Caco-2 (cell line): Measurements from ENCODE around the gene OSBPL8. TPM values are rescaled to one million over a fixed set of nuclear protein-coding genes. Genes with fewer than 3 reads are reported as not detected.
"Not testable (repeated sequence)": the region's sequence is repeated elsewhere in the genome, so short reads cannot be mapped to it uniquely, and the experiment has no call there.

Experiments used
- BruUV-seq: library from RNA; stranded (reverse); fragments of 400-500 nt; replicated peaks from 2 replicates; lab custom pipeline; 2021; lab: Mats Ljungman, UMichigan
- CTCF ChIA-PET: fragments of 300-600 bp; sonication (Branson Sonifier 250); formaldehyde crosslinking; loops from one replicate; lab custom pipeline; 2022; ENCODE audit warnings: antibody characterized with exemption; lab: Charles Lee
- POLR2A ChIA-PET: fragments of 300-600 bp; sonication (Branson Sonifier 250); formaldehyde crosslinking; loops from one replicate; lab custom pipeline; 2022; ENCODE audit warnings: antibody characterized with exemption; lab: Charles Lee
- DNase-seq, 2 experiments: peaks; one replicate each; pipeline versions ENCODE4 v3.0.0 to v3.0.0-alpha.2; 2020 to 2022
- H3K27me3 ChIP-seq: replicated peaks from 2 replicates; pipeline ENCODE4 v1.6.0; 2011; ENCODE audit warnings: low read length; ENCODE audit not compliant: control insufficient read depth, insufficient read depth
- H3K36me3 ChIP-seq: 2 replicates; pipeline ENCODE4 v1.5.1; 2011; ENCODE audit warnings: low read length; ENCODE audit not compliant: control insufficient read depth, insufficient read depth
- H3K4me1 ChIP-seq: fragments of 250-450 bp; sonication (Bioruptor Pico); 2 replicates; pipeline ENCODE4 v1.5.1; 2020; ENCODE audit warnings: mild to moderate bottlenecking
- H3K4me3 ChIP-seq: 2 replicates; pipeline ENCODE4 v1.5.1; 2011; ENCODE audit warnings: low read depth, mild to moderate bottlenecking, control low read depth, low read length
- H3K9me3 ChIP-seq: fragments of 250-450 bp; sonication (Bioruptor Pico); 2 replicates; pipeline ENCODE4 v1.5.1; 2020; ENCODE audit warnings: mild to moderate bottlenecking, moderate library complexity
- H3K27ac Mint-ChIP-seq: one replicate; pipeline ENCODE4 v1.8.0; 2022; ENCODE audit warnings: mixed read lengths; ENCODE audit not compliant: unreplicated experiment
- H3K27me3 Mint-ChIP-seq: one replicate; pipeline ENCODE4 v1.8.0; 2022; ENCODE audit warnings: mixed read lengths; ENCODE audit not compliant: insufficient read depth, unreplicated experiment
- H3K36me3 Mint-ChIP-seq: one replicate; pipeline ENCODE4 v1.8.0; 2022; ENCODE audit warnings: mild to moderate bottlenecking, mixed read lengths; ENCODE audit not compliant: insufficient read depth, unreplicated experiment
- H3K4me1 Mint-ChIP-seq: one replicate; pipeline ENCODE4 v1.8.0; 2022; ENCODE audit warnings: low read depth, mixed read lengths; ENCODE audit not compliant: unreplicated experiment
- H3K4me3 Mint-ChIP-seq: one replicate; pipeline ENCODE4 v1.8.0; 2022; ENCODE audit warnings: mild to moderate bottlenecking, moderate library complexity, mixed read lengths; ENCODE audit not compliant: unreplicated experiment
- H3K9me3 Mint-ChIP-seq: one replicate; pipeline ENCODE4 v1.8.0; 2022; ENCODE audit warnings: mixed read lengths; ENCODE audit not compliant: unreplicated experiment
- intact Hi-C: fragments of 100-400 bp; cut with micrococcal nuclease; formaldehyde crosslinking; loops from one replicate; pipeline ENCODE4 v1.10.0; 2022; ENCODE audit not compliant: unreplicated experiment
- total RNA-seq: library from RNA; stranded (reverse); gene quantifications from 2 replicates; pipeline ENCODE4 v1.2.3, GENCODE V29; 2022
- TF ChIP-seq, protein P1 (sequence below), 2 experiments: fragments of 200-600 bp in 1 of 2; IDR thresholded peaks; 1 replicate in 1 of 2; 2 replicates in 1 of 2; pipeline versions ENCODE4 v1.5.1 to v1.8.0; 2011 to 2022; ENCODE audit warnings: antibody characterized with exemption in 1 of 2, control low read depth in 1 of 2, inconsistent platforms in 1 of 2, low read depth in 1 of 2, low read length in 1 of 2, mild to moderate bottlenecking in 1 of 2, moderate library complexity in 1 of 2; ENCODE audit not compliant: insufficient read depth in 1 of 2, severe bottlenecking in 1 of 2, unreplicated experiment in 1 of 2

Gene OSBPL8
- total RNA-seq, 1 experiment from 2014 or later: 50.0 TPM

DNA sequence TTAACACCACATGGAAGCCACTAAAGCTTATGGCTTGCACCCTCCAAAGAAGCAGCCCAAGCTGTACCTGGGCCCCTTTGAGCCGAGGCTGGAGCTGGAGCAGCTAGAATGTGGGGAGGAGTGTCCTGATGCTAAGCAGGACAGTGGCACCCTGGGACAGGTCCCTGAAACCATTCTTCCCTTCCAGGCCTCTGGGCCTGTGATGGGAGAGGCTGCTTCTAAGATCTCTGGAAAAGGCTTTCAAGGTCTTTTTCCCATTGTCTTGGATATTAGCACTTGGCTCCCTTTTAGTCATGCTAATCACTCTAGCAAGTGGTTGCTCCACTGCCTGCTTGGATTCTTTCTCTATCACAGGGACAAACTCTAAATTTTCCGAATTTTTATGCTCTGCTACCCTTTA, 40.9 kb downstream of the OSBPL8 start:
- Histone ChIP-seq H3K36me3 (no peaks in the 10 kb centered on the region), H3K27me3 (no peaks in the 10 kb centered on the region), H3K9me3 (0 out of 2 replicates have a peak, but pooled peaks cover 1% of the 10 kb centered on the region), H3K4me3 (no peak overlapping the region), H3K4me1 (no peaks in the 10 kb centered on the region)
- POLR2A ChIA-PET: no interaction called here
- TF ChIP-seq, protein P1, sequence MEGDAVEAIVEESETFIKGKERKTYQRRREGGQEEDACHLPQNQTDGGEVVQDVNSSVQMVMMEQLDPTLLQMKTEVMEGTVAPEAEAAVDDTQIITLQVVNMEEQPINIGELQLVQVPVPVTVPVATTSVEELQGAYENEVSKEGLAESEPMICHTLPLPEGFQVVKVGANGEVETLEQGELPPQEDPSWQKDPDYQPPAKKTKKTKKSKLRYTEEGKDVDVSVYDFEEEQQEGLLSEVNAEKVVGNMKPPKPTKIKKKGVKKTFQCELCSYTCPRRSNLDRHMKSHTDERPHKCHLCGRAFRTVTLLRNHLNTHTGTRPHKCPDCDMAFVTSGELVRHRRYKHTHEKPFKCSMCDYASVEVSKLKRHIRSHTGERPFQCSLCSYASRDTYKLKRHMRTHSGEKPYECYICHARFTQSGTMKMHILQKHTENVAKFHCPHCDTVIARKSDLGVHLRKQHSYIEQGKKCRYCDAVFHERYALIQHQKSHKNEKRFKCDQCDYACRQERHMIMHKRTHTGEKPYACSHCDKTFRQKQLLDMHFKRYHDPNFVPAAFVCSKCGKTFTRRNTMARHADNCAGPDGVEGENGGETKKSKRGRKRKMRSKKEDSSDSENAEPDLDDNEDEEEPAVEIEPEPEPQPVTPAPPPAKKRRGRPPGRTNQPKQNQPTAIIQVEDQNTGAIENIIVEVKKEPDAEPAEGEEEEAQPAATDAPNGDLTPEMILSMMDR (IDR thresholded peaks at IDR 0.05; ENCODE audit: insufficient read depth in 1 of 2, low read depth in 1 of 2, low read length in 1 of 2, severe bottlenecking in 1 of 2, unreplicated experiment in 1 of 2): no peak
- no TSS peak for BruUV-seq
- Mint-ChIP-seq H3K9me3 (no peaks in the 10 kb centered on the region), H3K36me3 (no peaks in the 10 kb centered on the region), H3K4me3 (no peak overlapping the region), H3K4me1 (no peaks in the 10 kb centered on the region), H3K27me3 (no peaks in the 10 kb centered on the region), H3K27ac (no peak overlapping the region)
- intact Hi-C loops: no loop called here
- CTCF ChIA-PET: no interaction called here
- DNase-seq: no peak

DNA sequence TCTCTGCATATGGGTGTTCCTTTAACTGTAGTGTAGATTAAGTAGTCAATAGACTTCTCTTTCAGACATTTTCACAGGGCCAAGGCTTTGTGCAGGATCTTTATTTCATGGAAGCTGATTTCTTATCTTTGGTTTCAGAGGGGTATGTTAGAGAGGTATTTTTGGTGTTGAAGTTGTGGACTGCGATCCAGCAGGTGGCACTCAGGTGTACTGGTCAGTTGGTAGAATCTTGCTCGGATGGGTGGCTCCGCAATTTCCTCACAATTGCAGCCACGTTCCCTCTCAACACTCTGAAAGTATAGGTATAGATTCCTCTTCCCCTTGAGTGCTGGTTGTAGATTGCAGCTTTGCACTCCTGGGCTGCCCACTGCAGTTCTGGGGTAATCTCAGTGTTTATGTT, 44.3 kb downstream of the OSBPL8 start:
- no TSS peak for BruUV-seq
- Mint-ChIP-seq H3K27ac (no peak overlapping the region), H3K27me3 (no peaks in the 10 kb centered on the region), H3K9me3 (no peaks in the 10 kb centered on the region), H3K4me1 (no peaks in the 10 kb centered on the region), H3K36me3 (no peaks in the 10 kb centered on the region), H3K4me3 (no peak overlapping the region)
- intact Hi-C loops: loop anchor here (1.0 kb wide), 2 partner anchors 44 to 71 kb away; partner anchors contain the start of gene OSBPL8
- ChIA-PET CTCF (no interaction called here), POLR2A (no interaction called here)
- Histone ChIP-seq H3K4me3 (no peak overlapping the region), H3K27me3 (no peaks in the 10 kb centered on the region), H3K36me3 (no peaks in the 10 kb centered on the region), H3K4me1 (no peaks in the 10 kb centered on the region), H3K9me3 (no peaks in the 10 kb centered on the region)
- DNase-seq: peak in 1 of 2 experiments; percentile 30
- TF ChIP-seq, protein P1 (IDR thresholded peaks at IDR 0.05; ENCODE audit: insufficient read depth in 1 of 2, low read depth in 1 of 2, low read length in 1 of 2, severe bottlenecking in 1 of 2, unreplicated experiment in 1 of 2): peak; percentile 28 to 35

- H3K9me3 Mint-ChIP-seq, H3K27ac Mint-ChIP-seq, H3K27me3 ChIP-seq, H3K27me3 Mint-ChIP-seq, DNase-seq, H3K4me1 Mint-ChIP-seq, BruUV-seq, H3K4me3 ChIP-seq, CTCF ChIA-PET, POLR2A ChIA-PET, H3K4me3 Mint-ChIP-seq, intact Hi-C loops, H3K36me3 ChIP-seq, H3K9me3 ChIP-seq, H3K4me1 ChIP-seq, H3K36me3 Mint-ChIP-seq: not testable (repeated sequence)
Measured at GRCh38 chr12:76511116-76511716, 48.4 kb downstream of the OSBPL8 start.
